ENCODE measurements around the gene LRBA. TPM values are rescaled to one million over a fixed set of nuclear protein-coding genes. Genes with fewer than 3 reads are reported as not detected.
A peak's percentile ranks its signal among the peaks of the same experiment; 100 is the strongest.

Gene LRBA
- total RNA-seq, 8 experiments from 2014 or later = 15.9 to 71.4 (median 24.7) TPM

- in situ Hi-C loops (cut with MboI; ENCODE audit: low pct_unique_long_range_greater_than_20kb in 2 of 9, low sequenced_read_pairs in 9 of 9, unreplicated experiment in 9 of 9) = no loop called here
- ATAC-seq (replicated peaks in 6 of 8) = no peak
- 67 to 100% (median 100%) methylated on average over 1 of the region's 1 CpG; no CpG with 5 or more reads in 1 of the 10 experiments for WGBS, 10 experiments
- no peaks in the 10 kb centered on the region for H3K4me1 ChIP-seq (replicated peaks in 1 of 2)
- no peak overlapping the region for H3K4me3 ChIP-seq
- no peak overlapping the region for H3K27ac ChIP-seq
Measured at GRCh38 chr4:150820409-150820808, 194.7 kb downstream of the LRBA start.

GRCh38 chr4:150818661-150819060, 196.4 kb downstream of the LRBA start:
- no peak for ATAC-seq (replicated peaks in 6 of 8)
- H3K4me3 ChIP-seq = no peak overlapping the region
- H3K4me1 ChIP-seq (replicated peaks in 1 of 2) = no peaks in the 10 kb centered on the region
- in situ Hi-C loops (cut with MboI; ENCODE audit: low pct_unique_long_range_greater_than_20kb in 2 of 9, low sequenced_read_pairs in 9 of 9, unreplicated experiment in 9 of 9) = no loop called here
- H3K27ac ChIP-seq = no peak overlapping the region

GRCh38 chr4:150817804-150818528, 197.1 kb downstream of the LRBA start:
- WGBS, 10 experiments = 38 to 100% (median 91%) methylated on average over 1 to 3 of the region's 3 CpGs; no CpG with 5 or more reads in 1 of the 10 experiments
- Histone ChIP-seq H3K4me1 (replicated peaks in 1 of 2) (no peaks in the 10 kb centered on the region), H3K27ac (no peak overlapping the region), H3K4me3 (no peak overlapping the region)
- in situ Hi-C loops (cut with MboI; ENCODE audit: low pct_unique_long_range_greater_than_20kb in 2 of 9, low sequenced_read_pairs in 9 of 9, unreplicated experiment in 9 of 9) = no loop called here
- ATAC-seq (replicated peaks in 6 of 8) = no peak

- Histone ChIP-seq H3K4me1 (replicated peaks in 1 of 2) (peaks cover 0 to 4% of the 10 kb centered on the region in 2 donors), H3K4me3 (no peak overlapping the region), H3K27ac (no peak overlapping the region)
- WGBS, 10 experiments = 80 to 100% (median 100%) methylated on average over 1 of the region's 1 CpG; no CpG with 5 or more reads in 2 of the 10 experiments
- no peak for ATAC-seq (replicated peaks in 6 of 8)
- in situ Hi-C loops (cut with MboI; ENCODE audit: low pct_unique_long_range_greater_than_20kb in 2 of 9, low sequenced_read_pairs in 9 of 9, unreplicated experiment in 9 of 9) = no loop called here
Measured at GRCh38 chr4:150817017-150817416, 198.1 kb downstream of the LRBA start.

GRCh38 chr4:150816491-150816890, 198.6 kb downstream of the LRBA start:
- Histone ChIP-seq H3K4me1 (replicated peaks in 1 of 2) (peaks cover 0 to 4% of the 10 kb centered on the region in 2 donors), H3K4me3 (no peak overlapping the region), H3K27ac (no peak overlapping the region)
- ATAC-seq (replicated peaks in 6 of 8) = no peak
- in situ Hi-C loops (cut with MboI; ENCODE audit: low pct_unique_long_range_greater_than_20kb in 2 of 9, low sequenced_read_pairs in 9 of 9, unreplicated experiment in 9 of 9) = no loop called here

GRCh38 chr4:150814873-150815272, 200.2 kb downstream of the LRBA start:
- in situ Hi-C loops (cut with MboI; ENCODE audit: low pct_unique_long_range_greater_than_20kb in 2 of 9, low sequenced_read_pairs in 9 of 9, unreplicated experiment in 9 of 9) = no loop called here
- no peak for ATAC-seq (replicated peaks in 6 of 8)
- WGBS, 10 experiments = 45 to 100% (median 100%) methylated on average over 1 of the region's 1 CpG; no CpG with 5 or more reads in 2 of the 10 experiments

GRCh38 chr4:150805183-150806025, 209.7 kb downstream of the LRBA start:
- Histone ChIP-seq H3K27ac (no peak overlapping the region), H3K4me1 (replicated peaks in 1 of 2) (no peaks in the 10 kb centered on the region), H3K4me3 (no peak overlapping the region)
- 79 to 100% (median 97%) methylated on average over 1 to 3 of the region's 3 CpGs; no CpG with 5 or more reads in 1 of the 10 experiments for WGBS, 10 experiments
- no peak for ATAC-seq (replicated peaks in 6 of 8)
- in situ Hi-C loops (cut with MboI; ENCODE audit: low pct_unique_long_range_greater_than_20kb in 2 of 9, low sequenced_read_pairs in 9 of 9, unreplicated experiment in 9 of 9) = no loop called here

More at GRCh38 chr4:150814873-150815272, 200.2 kb downstream of the LRBA start:
- Histone ChIP-seq H3K4me3 (no peak overlapping the region), H3K27ac (no peak overlapping the region), H3K4me1 (replicated peaks in 1 of 2) (peaks cover 0 to 4% of the 10 kb centered on the region in 2 donors)

- 80 to 100% (median 94%) methylated on average over 1 to 4 of the region's 4 CpGs; no CpG with 5 or more reads in 2 of the 10 experiments for WGBS, 10 experiments
- Histone ChIP-seq H3K4me3 (no peak overlapping the region), H3K4me1 (replicated peaks in 1 of 2) (peaks cover 0 to 7% of the 10 kb centered on the region in 2 donors), H3K27ac (no peak overlapping the region)
- in situ Hi-C loops (cut with MboI; ENCODE audit: low pct_unique_long_range_greater_than_20kb in 2 of 9, low sequenced_read_pairs in 9 of 9, unreplicated experiment in 9 of 9) = no loop called here
- ATAC-seq (replicated peaks in 6 of 8) = no peak
Measured at GRCh38 chr4:150801833-150802232, 213.3 kb downstream of the LRBA start.

- peaks cover 0 to 16% of the 10 kb centered on the region in 2 donors for H3K4me1 ChIP-seq (replicated peaks in 1 of 2)
- in situ Hi-C loops (cut with MboI; ENCODE audit: low pct_unique_long_range_greater_than_20kb in 2 of 9, low sequenced_read_pairs in 9 of 9, unreplicated experiment in 9 of 9) = no loop called here
- H3K4me3 ChIP-seq = no peak overlapping the region
- H3K27ac ChIP-seq = no peak overlapping the region
- 60 to 100% (median 88%) methylated on average over 1 to 2 of the region's 2 CpGs for WGBS, 10 experiments
- ATAC-seq (replicated peaks in 6 of 8) = no peak
Measured at GRCh38 chr4:150799207-150799606, 215.9 kb downstream of the LRBA start.

- in situ Hi-C loops (cut with MboI; ENCODE audit: low pct_unique_long_range_greater_than_20kb in 2 of 9, low sequenced_read_pairs in 9 of 9, unreplicated experiment in 9 of 9) = no loop called here
- WGBS, 10 experiments = 8 to 100% (median 43%) methylated on average over 1 to 2 of the region's 2 CpGs; no CpG with 5 or more reads in 3 of the 10 experiments
- H3K27ac ChIP-seq = no peak overlapping the region
- H3K4me1 ChIP-seq (replicated peaks in 1 of 2) = peaks cover 0 to 16% of the 10 kb centered on the region in 2 donors
- peak in 5 of 8 experiments; percentile 83 to 100 (median 99) for ATAC-seq (replicated peaks in 6 of 8)
- no peak overlapping the region for H3K4me3 ChIP-seq
Measured at GRCh38 chr4:150794706-150795105, 220.4 kb downstream of the LRBA start.

GRCh38 chr4:150789864-150790263, 225.2 kb downstream of the LRBA start:
- in situ Hi-C loops (cut with MboI; ENCODE audit: low pct_unique_long_range_greater_than_20kb in 2 of 9, low sequenced_read_pairs in 9 of 9, unreplicated experiment in 9 of 9) = no loop called here
- Histone ChIP-seq H3K27ac (no peak overlapping the region), H3K4me1 (replicated peaks in 1 of 2) (peaks cover 0 to 6% of the 10 kb centered on the region in 2 donors), H3K4me3 (no peak overlapping the region)
- ATAC-seq (replicated peaks in 6 of 8) = no peak

GRCh38 chr4:150784939-150785338, 230.1 kb downstream of the LRBA start:
- no peak overlapping the region for H3K4me3 ChIP-seq
- H3K4me1 ChIP-seq (replicated peaks in 1 of 2) = peaks cover 4% of the 10 kb centered on the region in 2 donors
- no peak for ATAC-seq (replicated peaks in 6 of 8)
- no peak overlapping the region for H3K27ac ChIP-seq
- in situ Hi-C loops (cut with MboI; ENCODE audit: low pct_unique_long_range_greater_than_20kb in 2 of 9, low sequenced_read_pairs in 9 of 9, unreplicated experiment in 9 of 9) = no loop called here
- WGBS, 10 experiments = 20 to 100% (median 83%) methylated on average over 1 to 8 of the region's 8 CpGs; no CpG with 5 or more reads in 2 of the 10 experiments

- peaks cover 4% of the 10 kb centered on the region in 2 donors for H3K4me1 ChIP-seq (replicated peaks in 1 of 2)
- H3K27ac ChIP-seq = no peak overlapping the region
- no peak for ATAC-seq (replicated peaks in 6 of 8)
- H3K4me3 ChIP-seq = no peak overlapping the region
- 11 to 100% (median 40%) methylated on average over 1 to 3 of the region's 4 CpGs; no CpG with 5 or more reads in 2 of the 10 experiments for WGBS, 10 experiments
- in situ Hi-C loops (cut with MboI; ENCODE audit: low pct_unique_long_range_greater_than_20kb in 2 of 9, low sequenced_read_pairs in 9 of 9, unreplicated experiment in 9 of 9) = no loop called here
Measured at GRCh38 chr4:150784305-150784704, 230.8 kb downstream of the LRBA start.
